ENCODE measurements around the gene ARHGEF6. TPM values are rescaled to one million over a fixed set of nuclear protein-coding genes. Genes with fewer than 3 reads are reported as not detected.

ARHGEF6 gene
- total RNA-seq, 1 donor from 2014 or later: 4.7 TPM

GRCh38 chrX:136659174-136659573 lies 121.6 kb downstream of the ARHGEF6 start:
- H3K4me3 Mint-ChIP-seq (ENCODE audit: unreplicated experiment): no peak overlapping the region

GRCh38 chrX:136658151-136658550 lies 122.6 kb downstream of the ARHGEF6 start:
- TF ChIP-seq EZH2 (IDR thresholded peaks at IDR 0.05; ENCODE audit: insufficient read depth, low read length) (no peak), CTCF (IDR thresholded peaks at IDR 0.05; ENCODE audit: insufficient read depth, low read depth, low read length) (no peak)
- H3K4me1 Mint-ChIP-seq (ENCODE audit: low read depth, unreplicated experiment): no peaks in the 10 kb centered on the region
- Histone ChIP-seq H2AFZ (ENCODE audit: low read depth, low read length) (no peak overlapping the region), H3K4me1 (ENCODE audit: insufficient read depth, low read length) (no peaks in the 10 kb centered on the region), H3K27me3 (ENCODE audit: insufficient read depth, low read length) (no peaks in the 10 kb centered on the region), H3K79me2 (ENCODE audit: insufficient read depth, low read length) (no peaks in the 10 kb centered on the region), H4K20me1 (ENCODE audit: insufficient read depth, low read length) (no peaks in the 10 kb centered on the region), H3K9me3 (ENCODE audit: insufficient read depth, low read depth, low read length) (no peaks in the 10 kb centered on the region), H3K36me3 (ENCODE audit: insufficient read depth, low read length) (no peaks in the 10 kb centered on the region), H3K4me3 (ENCODE audit: insufficient read depth, low read depth, low read length) (no peak overlapping the region), H3K27ac (ENCODE audit: low read depth, low read length) (no peak overlapping the region), H3K9ac (ENCODE audit: low read length) (no peak overlapping the region), H3K4me2 (ENCODE audit: low read length) (no peak overlapping the region)
- H3K9me3 Mint-ChIP-seq (ENCODE audit: unreplicated experiment): peaks cover 1% of the 10 kb centered on the region
- FAIRE-seq: no peak
- no peak overlapping the region for H3K27ac Mint-ChIP-seq (ENCODE audit: unreplicated experiment)
- no peak overlapping the region for H3K4me3 Mint-ChIP-seq (ENCODE audit: unreplicated experiment)
- DNase-seq (ENCODE audit: low read depth): no peak
- no peaks in the 10 kb centered on the region for H3K27me3 Mint-ChIP-seq (ENCODE audit: low read depth, unreplicated experiment)
- H3K36me3 Mint-ChIP-seq (ENCODE audit: low read depth, unreplicated experiment): no peaks in the 10 kb centered on the region

More at GRCh38 chrX:136659174-136659573, 121.6 kb downstream of the ARHGEF6 start:
- no peak overlapping the region for H3K4me2 ChIP-seq (ENCODE audit: low read length)
- H3K27me3 Mint-ChIP-seq (ENCODE audit: low read depth, unreplicated experiment): no peaks in the 10 kb centered on the region
- H3K9ac ChIP-seq (ENCODE audit: low read length): no peak overlapping the region
- no peak overlapping the region for H2AFZ ChIP-seq (ENCODE audit: low read depth, low read length)
- H3K79me2 ChIP-seq (ENCODE audit: insufficient read depth, low read length): no peaks in the 10 kb centered on the region
- H3K27me3 ChIP-seq (ENCODE audit: insufficient read depth, low read length): no peaks in the 10 kb centered on the region
- TF ChIP-seq EZH2 (IDR thresholded peaks at IDR 0.05; ENCODE audit: insufficient read depth, low read length): no peak
- TF ChIP-seq CTCF (IDR thresholded peaks at IDR 0.05; ENCODE audit: insufficient read depth, low read depth, low read length): no peak
- peaks cover 4% of the 10 kb centered on the region for H3K9me3 Mint-ChIP-seq (ENCODE audit: unreplicated experiment)
- no peak overlapping the region for H3K4me3 ChIP-seq (ENCODE audit: insufficient read depth, low read depth, low read length)
- H3K9me3 ChIP-seq (ENCODE audit: insufficient read depth, low read depth, low read length): no peaks in the 10 kb centered on the region
- FAIRE-seq: no peak
- H3K4me1 Mint-ChIP-seq (ENCODE audit: low read depth, unreplicated experiment): peaks cover 3% of the 10 kb centered on the region
- H4K20me1 ChIP-seq (ENCODE audit: insufficient read depth, low read length): no peaks in the 10 kb centered on the region
- H3K4me1 ChIP-seq (ENCODE audit: insufficient read depth, low read length): no peaks in the 10 kb centered on the region
- H3K36me3 Mint-ChIP-seq (ENCODE audit: low read depth, unreplicated experiment): peaks cover 3% of the 10 kb centered on the region
- no peak for DNase-seq (ENCODE audit: low read depth)
- no peak overlapping the region for H3K27ac Mint-ChIP-seq (ENCODE audit: unreplicated experiment)
- no peak overlapping the region for H3K27ac ChIP-seq (ENCODE audit: low read depth, low read length)
- no peaks in the 10 kb centered on the region for H3K36me3 ChIP-seq (ENCODE audit: insufficient read depth, low read length)

GRCh38 chrX:136656361-136656964 lies 124.3 kb downstream of the ARHGEF6 start:
- Histone ChIP-seq H3K27me3 (ENCODE audit: insufficient read depth, low read length) (no peaks in the 10 kb centered on the region), H3K36me3 (ENCODE audit: insufficient read depth, low read length) (no peaks in the 10 kb centered on the region), H2AFZ (ENCODE audit: low read depth, low read length) (no peak overlapping the region), H3K4me2 (ENCODE audit: low read length) (no peak overlapping the region), H3K79me2 (ENCODE audit: insufficient read depth, low read length) (no peaks in the 10 kb centered on the region), H3K9me3 (ENCODE audit: insufficient read depth, low read depth, low read length) (no peaks in the 10 kb centered on the region), H3K4me3 (ENCODE audit: insufficient read depth, low read depth, low read length) (no peak overlapping the region), H4K20me1 (ENCODE audit: insufficient read depth, low read length) (no peaks in the 10 kb centered on the region), H3K4me1 (ENCODE audit: insufficient read depth, low read length) (no peaks in the 10 kb centered on the region), H3K27ac (ENCODE audit: low read depth, low read length) (no peak overlapping the region), H3K9ac (ENCODE audit: low read length) (no peak overlapping the region)
- no peak for TF ChIP-seq EZH2 (IDR thresholded peaks at IDR 0.05; ENCODE audit: insufficient read depth, low read length)
- TF ChIP-seq CTCF (IDR thresholded peaks at IDR 0.05; ENCODE audit: insufficient read depth, low read depth, low read length): no peak
- no peaks in the 10 kb centered on the region for H3K36me3 Mint-ChIP-seq (ENCODE audit: low read depth, unreplicated experiment)
- peak; percentile 39 for FAIRE-seq
- no peak overlapping the region for H3K27ac Mint-ChIP-seq (ENCODE audit: unreplicated experiment)
- no peak overlapping the region for H3K4me3 Mint-ChIP-seq (ENCODE audit: unreplicated experiment)
- H3K27me3 Mint-ChIP-seq (ENCODE audit: low read depth, unreplicated experiment): no peaks in the 10 kb centered on the region
- DNase-seq (ENCODE audit: low read depth): no peak
- H3K4me1 Mint-ChIP-seq (ENCODE audit: low read depth, unreplicated experiment): no peaks in the 10 kb centered on the region
- peaks cover 1% of the 10 kb centered on the region for H3K9me3 Mint-ChIP-seq (ENCODE audit: unreplicated experiment)

Data from astrocyte (in vitro differentiated cells and primary cell).